HepG2 (cell line): Measurements from ENCODE around the gene GEMIN2. TPM values are rescaled to one million over a fixed set of nuclear protein-coding genes. Genes with fewer than 3 reads are reported as not detected.

Experiments
- ATF7-NPFF ChIP-seq: sonication (generic); formaldehyde crosslinking; IDR thresholded peaks from 2 replicates; pipeline ENCODE4 v1.8.1; 2023; ENCODE audit warnings: mild to moderate bottlenecking, low read depth, missing genetic modification reagents, moderate library complexity
- CENPX ChIP-seq: sonication (generic); formaldehyde crosslinking; IDR thresholded peaks from 2 replicates; pipeline ENCODE4 v1.9.0; 2021; ENCODE audit warnings: mild to moderate bottlenecking, missing genetic modification reagents, moderate library complexity
- CERS6 ChIP-seq: sonication (generic); formaldehyde crosslinking; IDR thresholded peaks from 2 replicates; pipeline ENCODE4 v1.5.0; 2020; ENCODE audit warnings: missing genetic modification reagents
- CREM ChIP-seq, 2 experiments: sonication (generic) in 1 of 2; formaldehyde crosslinking in 1 of 2; IDR thresholded peaks; 2 replicates each; pipeline versions ENCODE4 v1.4.0 to v1.6.1; 2016 to 2020; ENCODE audit warnings: antibody characterized with exemption in 1 of 2, mild to moderate bottlenecking in 1 of 2, missing genetic modification reagents in 1 of 2
- FOXK1 ChIP-seq: sonication (generic); formaldehyde crosslinking; IDR thresholded peaks from 2 replicates; pipeline ENCODE4 v1.4.0; 2020; ENCODE audit warnings: low read depth, missing genetic modification reagents, borderline replicate concordance
- FOXM1 ChIP-seq: sonication (generic); formaldehyde crosslinking; IDR thresholded peaks from 2 replicates; pipeline ENCODE4 v1.5.0; 2020; ENCODE audit warnings: missing genetic modification reagents
- JUNB ChIP-seq: sonication (generic); formaldehyde crosslinking; IDR thresholded peaks from 2 replicates; pipeline ENCODE4 v1.8.0; 2022; ENCODE audit warnings: missing genetic modification reagents, mild to moderate bottlenecking, borderline replicate concordance
- KDM6A ChIP-seq: IDR thresholded peaks from 2 replicates; pipeline ENCODE4 v1.6.1; 2016; ENCODE audit warnings: low read depth
- NFKBIZ ChIP-seq: IDR thresholded peaks from 2 replicates; pipeline ENCODE4 v1.6.1; 2018; ENCODE audit warnings: missing genetic modification reagents, missing compliant biosample characterization
- NFYC ChIP-seq: IDR thresholded peaks from 2 replicates; pipeline ENCODE4 v1.6.1; 2016; ENCODE audit warnings: missing genetic modification reagents, missing compliant biosample characterization
- NR2F1 ChIP-seq, 2 experiments: fragments of 450-650 bp in 1 of 2; formaldehyde crosslinking in 1 of 2; IDR thresholded peaks; 2 replicates each; pipeline versions ENCODE4 v1.5.0 to v1.6.1; 2016 to 2020; ENCODE audit warnings: mild to moderate bottlenecking in 1 of 2, missing compliant biosample characterization in 1 of 2, missing genetic modification reagents in 1 of 2, moderate library complexity in 1 of 2
- NR2F2 ChIP-seq: IDR thresholded peaks from 2 replicates; pipeline ENCODE4 v1.6.1; 2012; ENCODE audit warnings: low read depth, inconsistent platforms, borderline replicate concordance
- RFXAP ChIP-seq: sonication (generic); formaldehyde crosslinking; IDR thresholded peaks from 2 replicates; pipeline ENCODE4 v1.4.0; 2020; ENCODE audit warnings: missing genetic modification reagents, borderline replicate concordance
- TERF1 ChIP-seq: sonication (generic); formaldehyde crosslinking; IDR thresholded peaks from 2 replicates; pipeline ENCODE4 v1.8.0; 2022; ENCODE audit warnings: mild to moderate bottlenecking, missing genetic modification reagents, moderate library complexity
- THAP7 ChIP-seq: sonication (generic); formaldehyde crosslinking; IDR thresholded peaks from 2 replicates; pipeline ENCODE4 v1.8.1; 2023; ENCODE audit warnings: mild to moderate bottlenecking, missing genetic modification reagents
- ZBTB34 ChIP-seq: sonication (generic); formaldehyde crosslinking; IDR thresholded peaks from 2 replicates; pipeline ENCODE4 v1.8.0; 2022; ENCODE audit warnings: mild to moderate bottlenecking, missing genetic modification reagents
- ZNF510 ChIP-seq: sonication (generic); formaldehyde crosslinking; IDR thresholded peaks from 2 replicates; pipeline ENCODE4 v1.4.0; 2020; ENCODE audit warnings: low read depth, mild to moderate bottlenecking, missing genetic modification reagents
- ZNF574 ChIP-seq: sonication (generic); formaldehyde crosslinking; IDR thresholded peaks from 2 replicates; pipeline ENCODE4 v1.4.0; 2020; ENCODE audit warnings: missing genetic modification reagents
- ZNF800 ChIP-seq: sonication (generic); formaldehyde crosslinking; IDR thresholded peaks from 2 replicates; pipeline ENCODE4 v1.4.0; 2020; ENCODE audit warnings: missing genetic modification reagents
- polyA plus RNA-seq, 8 experiments: library from polyadenylated mRNA; depleted of rRNA in 3 of 8; stranded (reverse) in 7 of 8; unstranded in 1 of 8; fragments of >200 nt; fragmentation: Illumina TruSeq in 4 of 8; extraction: Trizol in 4 of 8; gene quantifications; 2 replicates each; pipeline versions ENCODE4 v1.2.1 to v1.2.3, GENCODE V29; 2011 to 2016; ENCODE audit warnings: low read depth in 4 of 8, missing spikeins in 1 of 8, mixed read lengths in 1 of 8; ENCODE audit not compliant: insufficient read depth in 1 of 8
- total RNA-seq, 5 experiments: library from RNA; depleted of rRNA; stranded (reverse); fragments of >200 nt; fragmentation: Illumina TruSeq; extraction: Trizol; gene quantifications; 2 replicates each; pipeline ENCODE4 v1.2.3, GENCODE V29; 2016; ENCODE audit warnings: low read depth in 1 of 5

Gene GEMIN2
- total and polyA plus RNA-seq, 2 of the 13 experiments (the other 11 are each of a cell fraction or from before 2014, with no cell fraction given), result 54.8 to 110 TPM

- peak; percentile 100 for TF ChIP-seq ZNF510 (CRISPR knock-in tag)
- peak; percentile 56; the same call in 1 of the 2 replicates for TF ChIP-seq ZNF800
- peak; percentile 60; the same call in 1 of the 2 replicates for TF ChIP-seq FOXM1 (CRISPR knock-in tag)
- TF ChIP-seq THAP7 (CRISPR knock-in tag), result peak; percentile 88; the same call in 1 of the 2 replicates
- peak; percentile 87 to 92 for TF ChIP-seq NR2F1 (CRISPR knock-in tag; IDR thresholded peaks at IDR 0.05)
- TF ChIP-seq ZBTB34 (CRISPR knock-in tag), result peak; percentile 26
- peak; percentile 91 for TF ChIP-seq ATF7-NPFF
- no peak for TF ChIP-seq JUNB (CRISPR knock-in tag)
- TF ChIP-seq CENPX (CRISPR knock-in tag), result no peak
- peak; percentile 83 for TF ChIP-seq NFKBIZ (CRISPR knock-in tag)
- TF ChIP-seq NFYC, result peak; percentile 100
- no peak for TF ChIP-seq KDM6A (CRISPR knock-in tag)
- TF ChIP-seq NR2F2, result no peak
- peak; percentile 96 for TF ChIP-seq CREM (IDR thresholded peaks at IDR 0.05)
- peak; percentile 43; the same call in 1 of the 2 replicates for TF ChIP-seq CREM (CRISPR knock-in tag; IDR thresholded peaks at IDR 0.05)
- peak; percentile 95 for TF ChIP-seq RFXAP (CRISPR knock-in tag)
- peak; percentile 98 for TF ChIP-seq ZNF574 (CRISPR knock-in tag)
- no peak for TF ChIP-seq TERF1 (CRISPR knock-in tag)
- TF ChIP-seq FOXK1 (CRISPR knock-in tag), result peak; percentile 77
- TF ChIP-seq CERS6 (CRISPR knock-in tag), result no peak
These were observed 60.7 kb downstream of the GEMIN2 start, which contains the start of gene PNN (continued) for GRCh38 chr14:39174560-39175444.
